H1 (cell line): ENCODE measurements around the gene S100A8.

Experiments used
- CTCF ChIP-seq, 3 experiments: IDR thresholded peaks; 1 replicate in 2 of 3; 2 replicates in 1 of 3; pipeline versions ENCODE4 v1.5.1 to v1.6.1; 2011; ENCODE audit warnings: low read length in 3 of 3, mild to moderate bottlenecking in 3 of 3, inconsistent platforms in 2 of 3, low read depth in 1 of 3, moderate library complexity in 1 of 3; ENCODE audit not compliant: insufficient read depth in 1 of 3; ENCODE audit errors: control extremely low read depth in 1 of 3
- JUN ChIP-seq: IDR thresholded peaks from 2 replicates; pipeline ENCODE4 v1.6.1; 2011; ENCODE audit warnings: low read depth, mild to moderate bottlenecking, improper control_type of control experiment, low read length
- JUND ChIP-seq: IDR thresholded peaks from 2 replicates; pipeline ENCODE4 v1.6.1; 2011; ENCODE audit warnings: mild to moderate bottlenecking, improper control_type of control experiment, low read length
- RFX5 ChIP-seq: IDR thresholded peaks from 2 replicates; pipeline ENCODE4 v1.6.1; 2011; ENCODE audit warnings: low read depth, low read length, improper control_type of control experiment, borderline replicate concordance
- SIN3A ChIP-seq, 2 experiments: IDR thresholded peaks in 1 of 2; conservative IDR thresholded peaks in 1 of 2; 2 replicates each; pipeline ENCODE4 v1.6.1; 2011 to 2012; ENCODE audit warnings: low read length in 2 of 2, improper control_type of control experiment in 1 of 2, low read depth in 1 of 2, mild to moderate bottlenecking in 1 of 2
- SIX5 ChIP-seq: IDR thresholded peaks from 2 replicates; pipeline ENCODE4 v1.6.1; 2011; ENCODE audit warnings: mild to moderate bottlenecking, low read depth, low read length
- SUZ12 ChIP-seq: fragments of 200-600 bp; sonication (generic); IDR thresholded peaks from 2 replicates; pipeline ENCODE4 v1.6.1; 2012; ENCODE audit warnings: mild to moderate bottlenecking, inconsistent platforms, low read length, moderate library complexity, mixed read lengths
- TAF7 ChIP-seq: optimal IDR thresholded peaks from 2 replicates; pipeline ENCODE3; 2011; ENCODE audit warnings: low read depth, mild to moderate bottlenecking, inconsistent platforms, low read length, moderate library complexity, borderline replicate concordance
- TEAD4 ChIP-seq: IDR thresholded peaks from 2 replicates; pipeline ENCODE4 v1.6.1; 2012; ENCODE audit warnings: low read depth, low read length, inconsistent platforms, mixed read lengths
- TF ChIP-seq, protein P1 (sequence below): IDR thresholded peaks from 2 replicates; pipeline ENCODE4 v1.6.1; 2012; ENCODE audit warnings: low read length, inconsistent platforms

DNA sequence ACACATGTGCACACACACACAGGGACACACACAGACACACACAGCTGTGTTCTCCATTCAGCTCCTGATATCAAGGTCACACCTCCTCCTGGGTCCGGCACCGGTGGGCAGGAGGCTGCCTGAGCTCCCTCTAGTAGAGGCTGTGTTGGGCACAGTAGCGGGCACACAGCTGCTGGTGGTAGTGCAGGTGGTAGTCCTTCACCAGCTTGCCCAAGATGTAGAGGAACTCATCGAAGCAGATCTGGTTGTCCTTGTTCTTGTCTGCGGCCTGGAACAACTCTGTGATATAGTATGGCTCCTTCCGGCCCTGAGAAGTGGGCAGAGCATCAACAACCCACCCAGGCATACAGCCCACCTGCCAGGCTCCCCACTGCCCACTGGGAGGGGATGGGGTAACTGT is 5.6 kb upstream of the S100A8 start:
- TF ChIP-seq CTCF (IDR thresholded peaks at IDR 0.05; ENCODE audit: control extremely low read depth in 1 of 3, insufficient read depth in 1 of 3, low read depth in 1 of 3, low read length in 3 of 3) (no peak), JUND (no peak), SUZ12 (no peak), SIX5 (no peak), RFX5 (no peak), TEAD4 (no peak), TAF7 (no peak), JUN (no peak), SIN3A (conservative IDR thresholded peaks at IDR 0.05 in 1 of 2, IDR thresholded peaks at IDR 0.05 in 1 of 2; ENCODE audit: low read depth in 1 of 2, low read length in 2 of 2) (no peak)
- TF ChIP-seq, protein P1, sequence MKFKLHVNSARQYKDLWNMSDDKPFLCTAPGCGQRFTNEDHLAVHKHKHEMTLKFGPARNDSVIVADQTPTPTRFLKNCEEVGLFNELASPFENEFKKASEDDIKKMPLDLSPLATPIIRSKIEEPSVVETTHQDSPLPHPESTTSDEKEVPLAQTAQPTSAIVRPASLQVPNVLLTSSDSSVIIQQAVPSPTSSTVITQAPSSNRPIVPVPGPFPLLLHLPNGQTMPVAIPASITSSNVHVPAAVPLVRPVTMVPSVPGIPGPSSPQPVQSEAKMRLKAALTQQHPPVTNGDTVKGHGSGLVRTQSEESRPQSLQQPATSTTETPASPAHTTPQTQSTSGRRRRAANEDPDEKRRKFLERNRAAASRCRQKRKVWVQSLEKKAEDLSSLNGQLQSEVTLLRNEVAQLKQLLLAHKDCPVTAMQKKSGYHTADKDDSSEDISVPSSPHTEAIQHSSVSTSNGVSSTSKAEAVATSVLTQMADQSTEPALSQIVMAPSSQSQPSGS = no peak
